H1 (cell line): ENCODE data around the gene NUP133. TPM values are rescaled to one million over a fixed set of nuclear protein-coding genes. Genes with fewer than 3 reads are reported as not detected.

Experiments used
- EP300 ChIP-seq, 2 experiments: IDR thresholded peaks; 1 replicate in 1 of 2; 2 replicates in 1 of 2; pipeline ENCODE4 v1.6.1; 2011 to 2012; ENCODE audit warnings: low read depth in 2 of 2, low read length in 2 of 2, mild to moderate bottlenecking in 2 of 2, borderline replicate concordance in 1 of 2, inconsistent platforms in 1 of 2, moderate library complexity in 1 of 2
- polyA plus RNA-seq, 7 experiments: library from polyadenylated mRNA; depleted of rRNA in 3 of 7; stranded (reverse) in 5 of 7; unstranded in 2 of 7; fragments of >200 nt in 5 of 7; fragments of 200-250 nt in 2 of 7; gene quantifications; 1 replicate in 5 of 7; 2 replicates in 1 of 7; 4 replicates in 1 of 7; pipeline versions ENCODE4 v1.2.1 to v1.2.3, GENCODE V29; 2011 to 2013; ENCODE audit warnings: missing spikeins in 2 of 7, mixed read lengths in 2 of 7
- total RNA-seq: library from RNA; stranded (reverse); fragmentation: NEBNext Ultra II Directional; extraction: Animal tissue kit (Norgen Biotek cat#: 25700); gene quantifications from 2 replicates; pipeline ENCODE4 v1.2.1, GENCODE V29; 2021

Gene NUP133
- total and polyA plus RNA-seq, 2 of the 8 experiments (the other 6 are each of a cell fraction or from before 2014, with no cell fraction given), result 20.6 to 72.1 TPM

GRCh38 chr1:229410692-229411433, 97.3 kb downstream of the NUP133 start (continued):
- no peak for TF ChIP-seq EP300 (IDR thresholded peaks at IDR 0.05; ENCODE audit: borderline replicate concordance in 1 of 2, low read depth in 2 of 2, low read length in 2 of 2)
